Measurements from ENCODE around the gene TM4SF1. TPM values are rescaled to one million over a fixed set of nuclear protein-coding genes. Genes with fewer than 3 reads are reported as not detected.

Gene TM4SF1, protein sequence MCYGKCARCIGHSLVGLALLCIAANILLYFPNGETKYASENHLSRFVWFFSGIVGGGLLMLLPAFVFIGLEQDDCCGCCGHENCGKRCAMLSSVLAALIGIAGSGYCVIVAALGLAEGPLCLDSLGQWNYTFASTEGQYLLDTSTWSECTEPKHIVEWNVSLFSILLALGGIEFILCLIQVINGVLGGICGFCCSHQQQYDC
- 100 to 1,000 TPM; 211 to 341 TPM for total RNA-seq

DNA sequence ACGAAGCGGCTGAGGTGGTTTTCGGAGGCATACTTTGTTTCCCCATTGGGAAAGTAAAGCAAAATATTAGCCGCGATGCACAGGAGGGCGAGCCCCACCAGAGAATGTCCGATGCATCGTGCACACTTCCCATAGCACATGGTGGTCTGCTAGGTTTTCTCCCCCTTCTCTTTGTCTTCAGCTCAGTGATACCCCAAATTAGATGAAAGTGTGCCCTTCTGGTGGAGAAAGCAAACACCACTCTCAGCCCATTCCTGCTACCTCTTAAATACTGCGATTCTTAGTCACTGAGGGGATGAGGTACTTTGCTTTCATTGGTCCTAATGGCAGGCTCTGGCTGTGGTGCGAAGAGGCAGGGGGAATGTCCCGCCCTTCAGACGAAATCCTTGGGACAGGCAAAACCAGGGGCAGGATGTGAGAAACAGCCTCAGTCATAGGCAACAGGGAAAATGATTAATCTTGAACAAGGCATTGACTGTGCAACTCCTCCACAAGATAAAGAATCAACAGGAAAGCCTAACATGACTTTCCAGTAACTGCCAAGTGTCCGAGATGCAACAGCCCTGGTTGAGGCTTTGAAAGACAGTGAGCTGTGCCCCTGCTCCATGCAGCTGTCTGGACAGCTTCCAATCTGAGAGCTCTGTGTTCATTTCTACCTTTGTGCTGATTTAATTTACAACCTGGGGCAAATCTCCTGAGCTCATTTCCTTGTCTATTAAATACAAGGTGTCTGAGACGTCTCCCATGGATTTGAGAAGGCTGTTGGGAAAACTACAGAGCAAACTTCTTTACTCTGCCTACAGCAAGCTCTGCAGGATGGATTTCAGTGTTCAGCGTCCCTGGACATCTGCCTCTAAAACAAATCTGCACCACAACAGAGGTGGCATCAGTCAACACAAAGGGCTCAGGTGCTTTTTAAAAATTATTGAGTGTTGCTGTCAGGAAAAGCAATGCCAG is at the start of gene TM4SF1:
TSS of gene TM4SF1 (minus strand) at position 242 of the 957 bp plus-strand sequence. CDS start at position 140, 102 bp downstream.
- H3K4me1 ChIP-seq, result peaks cover 0 to 24% of the 10 kb centered on the region in 2 donors
- H3K4me3 ChIP-seq, result peak within 1 kb of the TSS; percentile 46 to 55
- H3K36me3 ChIP-seq, result peaks cover 12% of the 10 kb centered on the region
- no peaks in the 10 kb centered on the region for H3K27me3 ChIP-seq
- H3K27ac ChIP-seq, result peak within 1 kb of the TSS; percentile 75 to 82
- DNase-seq (ENCODE audit: low spot score), result peak; percentile 85
- H3K9me3 ChIP-seq, result no peaks in the 10 kb centered on the region
- TF ChIP-seq, protein P1, sequence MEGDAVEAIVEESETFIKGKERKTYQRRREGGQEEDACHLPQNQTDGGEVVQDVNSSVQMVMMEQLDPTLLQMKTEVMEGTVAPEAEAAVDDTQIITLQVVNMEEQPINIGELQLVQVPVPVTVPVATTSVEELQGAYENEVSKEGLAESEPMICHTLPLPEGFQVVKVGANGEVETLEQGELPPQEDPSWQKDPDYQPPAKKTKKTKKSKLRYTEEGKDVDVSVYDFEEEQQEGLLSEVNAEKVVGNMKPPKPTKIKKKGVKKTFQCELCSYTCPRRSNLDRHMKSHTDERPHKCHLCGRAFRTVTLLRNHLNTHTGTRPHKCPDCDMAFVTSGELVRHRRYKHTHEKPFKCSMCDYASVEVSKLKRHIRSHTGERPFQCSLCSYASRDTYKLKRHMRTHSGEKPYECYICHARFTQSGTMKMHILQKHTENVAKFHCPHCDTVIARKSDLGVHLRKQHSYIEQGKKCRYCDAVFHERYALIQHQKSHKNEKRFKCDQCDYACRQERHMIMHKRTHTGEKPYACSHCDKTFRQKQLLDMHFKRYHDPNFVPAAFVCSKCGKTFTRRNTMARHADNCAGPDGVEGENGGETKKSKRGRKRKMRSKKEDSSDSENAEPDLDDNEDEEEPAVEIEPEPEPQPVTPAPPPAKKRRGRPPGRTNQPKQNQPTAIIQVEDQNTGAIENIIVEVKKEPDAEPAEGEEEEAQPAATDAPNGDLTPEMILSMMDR (IDR thresholded peaks at IDR 0.05), result no peak

DNA sequence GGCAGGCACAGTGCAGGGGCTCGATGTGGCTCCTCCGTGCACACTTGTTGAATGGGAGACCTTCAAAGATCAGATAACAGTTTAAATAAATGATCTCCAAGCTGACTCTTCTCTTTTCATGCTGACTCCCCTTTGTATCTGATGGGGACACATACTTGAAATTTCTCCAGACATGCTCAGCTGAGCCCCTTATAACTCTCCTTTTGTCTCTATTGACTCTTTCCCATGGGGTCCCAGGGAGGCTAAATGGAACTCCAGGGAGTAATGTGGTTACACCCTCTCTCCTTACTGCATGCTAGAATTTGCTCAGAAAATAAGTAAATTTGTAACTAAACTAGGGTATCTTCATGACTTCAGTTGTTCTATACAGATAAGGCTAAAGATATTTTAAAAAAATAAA is 48.9 kb upstream of the TM4SF1 start:
- no peak for DNase-seq (ENCODE audit: low spot score)
- Histone ChIP-seq H3K36me3 (no peaks in the 10 kb centered on the region), H3K27ac (no peak overlapping the region), H3K4me3 (no peak overlapping the region), H3K4me1 (peaks cover 0 to 3% of the 10 kb centered on the region in 2 donors), H3K27me3 (no peaks in the 10 kb centered on the region), H3K9me3 (no peaks in the 10 kb centered on the region)
- TF ChIP-seq, protein P1 (IDR thresholded peaks at IDR 0.05), result no peak

DNA sequence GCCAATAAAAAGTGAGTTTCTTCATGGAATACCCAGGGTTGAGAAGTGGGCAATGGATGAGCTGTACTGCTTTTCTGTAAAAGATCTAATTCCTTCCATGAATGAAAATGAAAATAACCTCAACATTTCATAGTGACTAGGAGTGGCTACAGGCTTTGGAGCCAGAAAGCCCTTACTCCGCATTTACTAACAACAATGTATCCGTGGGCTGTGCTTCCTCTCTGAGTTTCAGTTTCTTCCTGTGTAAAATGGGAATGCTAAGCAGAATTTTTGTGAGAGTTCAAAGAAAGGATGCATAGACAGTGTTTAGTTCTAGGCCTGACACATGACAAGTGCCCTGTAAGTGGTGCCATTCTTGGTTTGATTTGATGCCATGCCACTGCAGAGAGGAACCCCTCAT is 47.5 kb upstream of the TM4SF1 start:
- DNase-seq (ENCODE audit: low spot score), result no peak
- Histone ChIP-seq H3K36me3 (no peaks in the 10 kb centered on the region), H3K9me3 (no peaks in the 10 kb centered on the region), H3K27ac (no peak overlapping the region), H3K4me3 (no peak overlapping the region), H3K27me3 (no peaks in the 10 kb centered on the region), H3K4me1 (peaks cover 0 to 3% of the 10 kb centered on the region in 2 donors)
- TF ChIP-seq, protein P1 (IDR thresholded peaks at IDR 0.05), result no peak

DNA sequence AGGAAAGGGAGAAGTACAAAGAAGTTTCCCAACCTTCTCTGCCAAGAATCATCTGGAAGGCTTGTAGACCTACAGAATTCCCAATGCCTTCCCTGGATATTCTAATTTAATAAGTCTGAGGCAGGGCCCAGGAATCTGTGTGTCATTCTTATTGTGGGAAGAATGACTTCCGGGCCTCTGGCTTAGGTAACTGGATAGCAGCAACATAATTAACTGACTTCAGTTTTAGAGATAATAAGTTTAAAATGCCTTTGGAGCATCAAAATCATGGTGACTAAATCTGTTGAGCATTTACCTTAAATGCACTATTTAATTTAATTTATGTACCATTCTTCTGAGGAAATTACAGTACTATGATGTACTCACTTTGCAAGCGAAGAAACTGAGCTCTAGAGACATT is 44.3 kb upstream of the TM4SF1 start:
- TF ChIP-seq, protein P1 (IDR thresholded peaks at IDR 0.05), result no peak
- peaks cover 0 to 3% of the 10 kb centered on the region in 2 donors for H3K4me1 ChIP-seq
- H3K4me3 ChIP-seq, result no peak overlapping the region
- no peak for DNase-seq (ENCODE audit: low spot score)
- H3K27me3 ChIP-seq, result no peaks in the 10 kb centered on the region
- no peaks in the 10 kb centered on the region for H3K36me3 ChIP-seq
- no peaks in the 10 kb centered on the region for H3K9me3 ChIP-seq
- H3K27ac ChIP-seq, result no peak overlapping the region

DNA sequence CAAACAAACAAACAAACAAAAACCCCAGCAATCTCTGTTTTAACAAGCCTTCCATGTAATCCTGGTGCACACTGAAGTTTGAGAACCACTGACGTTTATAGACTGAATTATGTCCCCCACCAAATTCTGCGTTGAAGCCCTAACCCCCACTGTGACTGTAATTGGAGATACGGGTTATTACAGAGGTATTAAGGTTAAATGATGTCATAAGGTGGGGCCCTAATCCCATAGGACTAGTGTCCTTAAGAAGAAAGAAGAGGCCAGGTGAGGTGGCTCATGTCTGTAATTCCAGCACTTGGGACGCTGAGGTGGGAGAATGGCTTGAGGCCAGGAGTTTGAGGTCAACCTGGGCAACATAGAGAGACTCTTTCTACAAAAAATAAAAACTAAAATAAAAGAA is 42.4 kb upstream of the TM4SF1 start:
- no peaks in the 10 kb centered on the region for H3K27me3 ChIP-seq
- TF ChIP-seq, protein P1 (IDR thresholded peaks at IDR 0.05), result no peak
- H3K36me3 ChIP-seq, result no peaks in the 10 kb centered on the region
- DNase-seq (ENCODE audit: low spot score), result no peak
- no peak overlapping the region for H3K4me3 ChIP-seq
- H3K27ac ChIP-seq, result no peak overlapping the region
- H3K9me3 ChIP-seq, result no peaks in the 10 kb centered on the region
- H3K4me1 ChIP-seq, result no peaks in the 10 kb centered on the region

All from right atrium auricular region (tissue), 2 donors.